ENCODE measurements around the gene TEX22.

The TEX22 gene

DNA sequence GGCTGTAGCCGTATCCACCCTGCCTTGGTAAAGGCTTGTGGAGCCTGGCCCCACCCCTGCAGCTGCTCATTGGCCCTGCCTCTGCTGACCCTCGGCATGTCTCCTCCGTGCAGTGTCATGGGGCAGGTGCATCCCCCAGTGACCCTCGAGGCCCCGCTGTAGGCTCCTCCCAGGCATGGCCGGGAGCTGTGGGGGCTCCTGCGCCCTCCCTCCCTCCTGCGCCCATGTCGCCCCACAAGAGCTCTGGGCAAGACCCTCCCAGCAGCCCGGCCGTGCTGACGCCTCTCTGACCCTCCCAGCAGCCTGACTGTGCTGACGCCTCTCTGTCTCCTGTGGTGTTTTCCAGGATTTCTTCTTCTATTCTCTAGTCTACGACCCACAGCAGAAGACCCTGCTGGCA lies 55.5 kb downstream of the TEX22 start:
- no peak overlapping the region for H3K4ac ChIP-seq (ENCODE audit: low read depth, low read length)
- peaks cover 15% of the 10 kb centered on the region for H3K36me3 ChIP-seq (ENCODE audit: control insufficient read depth, insufficient read depth, low read length)
- WGBS (ENCODE audit: extremely low coverage, insufficient coverage, low lambda C conversion rate): no CpG with 5 or more reads among the region's 14 CpGs
- no peak overlapping the region for H3K4me3 ChIP-seq (ENCODE audit: low read length)
- no peaks in the 10 kb centered on the region for H3K27me3 ChIP-seq (ENCODE audit: insufficient read depth, low read length, poor library complexity)
- H3K27ac ChIP-seq (ENCODE audit: low read depth, low read length): no peak overlapping the region
- no peaks in the 10 kb centered on the region for H3K4me1 ChIP-seq (ENCODE audit: control insufficient read depth, low read depth, low read length)
- H3K56ac ChIP-seq (ENCODE audit: low read length): no peak overlapping the region
- no peak overlapping the region for H4K5ac ChIP-seq (ENCODE audit: low read length)
- H2AK5ac ChIP-seq (ENCODE audit: low read length): no peak overlapping the region
- H2BK5ac ChIP-seq (ENCODE audit: low read length): no peak overlapping the region
- no peak for DNase-seq
- H3K23ac ChIP-seq (ENCODE audit: low read length): no peak overlapping the region
- H3K79me2 ChIP-seq (ENCODE audit: control insufficient read depth, insufficient read depth, low read length): no peaks in the 10 kb centered on the region
- H4K8ac ChIP-seq (ENCODE audit: low read depth, low read length): no peak overlapping the region
- H3K79me1 ChIP-seq (ENCODE audit: low read length): no peaks in the 10 kb centered on the region
- H2BK120ac ChIP-seq (ENCODE audit: low read depth, low read length): no peak overlapping the region
- H3K9ac ChIP-seq (ENCODE audit: low read length): no peak overlapping the region
- no peak overlapping the region for H3K18ac ChIP-seq (ENCODE audit: low read length)
- no peak overlapping the region for H2BK15ac ChIP-seq (replicated peaks; ENCODE audit: low read depth)
- H3K4me2 ChIP-seq (ENCODE audit: low read length): no peak overlapping the region

DNA sequence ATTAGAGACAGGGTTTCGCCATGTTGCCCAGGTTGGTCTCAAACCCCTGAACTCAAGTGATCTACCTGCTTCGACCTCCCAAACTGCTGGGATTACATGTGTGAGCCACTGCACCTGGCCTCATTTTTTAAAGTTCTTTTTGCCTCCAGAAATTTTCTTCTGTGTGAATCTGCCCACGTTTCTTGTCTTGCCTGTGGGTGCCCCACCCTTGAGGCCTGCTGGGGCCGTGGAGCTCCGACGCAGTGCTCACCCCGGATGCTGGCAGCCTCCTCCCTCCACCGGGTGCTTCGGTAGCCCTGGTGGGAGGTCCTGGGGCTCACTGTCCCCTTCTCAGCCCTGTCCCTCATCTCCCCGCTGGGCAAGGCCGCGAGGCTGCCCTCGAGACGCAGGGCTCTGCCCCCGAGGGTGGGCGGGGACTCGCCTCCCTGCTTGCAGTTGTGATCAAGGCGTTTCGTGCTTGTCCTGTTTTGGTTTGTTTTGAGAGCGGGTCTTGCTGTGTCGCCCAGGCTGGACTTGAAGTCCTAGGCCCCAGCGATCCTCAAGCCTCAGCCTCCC lies 56.8 kb downstream of the TEX22 start:
- no peak for DNase-seq
- H4K5ac ChIP-seq (ENCODE audit: low read length): no peak overlapping the region
- no peaks in the 10 kb centered on the region for H3K79me1 ChIP-seq (ENCODE audit: low read length)
- no peak overlapping the region for H3K4me3 ChIP-seq (ENCODE audit: low read length)
- no peak overlapping the region for H3K56ac ChIP-seq (ENCODE audit: low read length)
- H3K27me3 ChIP-seq (ENCODE audit: insufficient read depth, low read length, poor library complexity): no peaks in the 10 kb centered on the region
- H2BK120ac ChIP-seq (ENCODE audit: low read depth, low read length): no peak overlapping the region
- H2AK5ac ChIP-seq (ENCODE audit: low read length): no peak overlapping the region
- no peak overlapping the region for H2BK5ac ChIP-seq (ENCODE audit: low read length)
- H3K36me3 ChIP-seq (ENCODE audit: control insufficient read depth, insufficient read depth, low read length): peaks cover 15% of the 10 kb centered on the region
- H4K8ac ChIP-seq (ENCODE audit: low read depth, low read length): no peak overlapping the region
- no peak overlapping the region for H3K9ac ChIP-seq (ENCODE audit: low read length)
- no peaks in the 10 kb centered on the region for H3K79me2 ChIP-seq (ENCODE audit: control insufficient read depth, insufficient read depth, low read length)
- H3K27ac ChIP-seq (ENCODE audit: low read depth, low read length): no peak overlapping the region
- no peak overlapping the region for H3K4me2 ChIP-seq (ENCODE audit: low read length)
- no peaks in the 10 kb centered on the region for H3K4me1 ChIP-seq (ENCODE audit: control insufficient read depth, low read depth, low read length)
- no CpG with 5 or more reads among the region's 22 CpGs for WGBS (ENCODE audit: extremely low coverage, insufficient coverage, low lambda C conversion rate)
- no peak overlapping the region for H3K18ac ChIP-seq (ENCODE audit: low read length)
- no peak overlapping the region for H3K23ac ChIP-seq (ENCODE audit: low read length)
- no peak overlapping the region for H3K4ac ChIP-seq (ENCODE audit: low read depth, low read length)
- H2BK15ac ChIP-seq (replicated peaks; ENCODE audit: low read depth): no peak overlapping the region

DNA sequence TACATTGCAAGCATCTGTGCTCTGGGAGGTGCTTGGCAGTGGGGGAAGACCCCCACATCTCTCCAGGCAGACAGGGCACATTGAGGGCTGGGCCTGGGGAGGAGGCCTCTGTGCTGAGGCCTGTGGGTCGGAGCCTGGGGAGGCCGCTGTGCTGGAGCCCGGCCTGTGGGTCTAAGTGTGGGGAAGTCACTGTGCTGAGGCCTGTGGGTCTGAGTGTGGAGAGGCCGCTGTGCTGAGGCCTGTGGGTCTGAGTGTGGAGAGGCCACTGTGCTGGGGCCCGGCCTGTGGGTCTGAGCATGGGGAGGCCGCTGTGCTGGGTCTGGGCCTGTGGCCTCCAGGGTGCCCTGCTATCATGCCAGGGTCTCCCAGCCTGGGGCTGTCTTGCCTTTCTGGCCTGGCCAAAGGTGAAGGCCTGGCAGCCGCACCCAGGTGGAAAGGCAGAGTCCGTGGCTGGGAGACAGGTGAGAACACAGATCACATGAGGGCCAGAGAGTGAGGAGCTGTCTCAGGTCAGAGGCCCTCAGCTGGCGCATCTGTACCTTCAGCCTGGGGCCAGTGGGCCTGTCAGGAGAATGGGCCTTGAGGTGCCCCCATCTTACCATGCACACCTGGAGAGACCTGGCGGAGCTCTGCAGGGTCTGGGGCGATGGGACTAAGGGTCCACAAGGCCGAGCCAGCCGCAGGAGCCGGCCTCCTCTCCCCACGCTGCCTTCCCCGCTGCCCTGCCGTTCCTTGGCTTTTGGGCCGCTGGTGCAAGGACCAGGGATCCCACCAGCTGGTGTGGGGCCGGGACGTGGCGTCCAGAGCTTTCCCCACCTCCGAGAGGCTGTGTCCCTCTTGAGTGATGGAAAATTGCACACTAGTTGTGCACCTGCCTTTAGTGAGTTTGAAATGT lies 57.7 kb downstream of the TEX22 start:
- Histone ChIP-seq H3K23ac (ENCODE audit: low read length) (no peak overlapping the region), H2BK120ac (ENCODE audit: low read depth, low read length) (no peak overlapping the region), H2AK5ac (ENCODE audit: low read length) (no peak overlapping the region), H3K27me3 (ENCODE audit: insufficient read depth, low read length, poor library complexity) (no peaks in the 10 kb centered on the region), H2BK5ac (ENCODE audit: low read length) (no peak overlapping the region), H3K36me3 (ENCODE audit: control insufficient read depth, insufficient read depth, low read length) (peaks cover 17% of the 10 kb centered on the region), H3K4ac (ENCODE audit: low read depth, low read length) (no peak overlapping the region), H3K4me1 (ENCODE audit: control insufficient read depth, low read depth, low read length) (no peaks in the 10 kb centered on the region), H3K4me2 (ENCODE audit: low read length) (no peak overlapping the region), H3K18ac (ENCODE audit: low read length) (no peak overlapping the region), H3K27ac (ENCODE audit: low read depth, low read length) (no peak overlapping the region), H3K79me1 (ENCODE audit: low read length) (no peaks in the 10 kb centered on the region), H3K4me3 (ENCODE audit: low read length) (no peak overlapping the region), H3K79me2 (ENCODE audit: control insufficient read depth, insufficient read depth, low read length) (no peaks in the 10 kb centered on the region), H3K56ac (ENCODE audit: low read length) (no peak overlapping the region), H2BK15ac (replicated peaks; ENCODE audit: low read depth) (no peak overlapping the region), H3K9ac (ENCODE audit: low read length) (no peak overlapping the region), H4K5ac (ENCODE audit: low read length) (no peak overlapping the region), H4K8ac (ENCODE audit: low read depth, low read length) (no peak overlapping the region)
- WGBS (ENCODE audit: extremely low coverage, insufficient coverage, low lambda C conversion rate): no CpG with 5 or more reads among the region's 22 CpGs
- DNase-seq: no peak

DNA sequence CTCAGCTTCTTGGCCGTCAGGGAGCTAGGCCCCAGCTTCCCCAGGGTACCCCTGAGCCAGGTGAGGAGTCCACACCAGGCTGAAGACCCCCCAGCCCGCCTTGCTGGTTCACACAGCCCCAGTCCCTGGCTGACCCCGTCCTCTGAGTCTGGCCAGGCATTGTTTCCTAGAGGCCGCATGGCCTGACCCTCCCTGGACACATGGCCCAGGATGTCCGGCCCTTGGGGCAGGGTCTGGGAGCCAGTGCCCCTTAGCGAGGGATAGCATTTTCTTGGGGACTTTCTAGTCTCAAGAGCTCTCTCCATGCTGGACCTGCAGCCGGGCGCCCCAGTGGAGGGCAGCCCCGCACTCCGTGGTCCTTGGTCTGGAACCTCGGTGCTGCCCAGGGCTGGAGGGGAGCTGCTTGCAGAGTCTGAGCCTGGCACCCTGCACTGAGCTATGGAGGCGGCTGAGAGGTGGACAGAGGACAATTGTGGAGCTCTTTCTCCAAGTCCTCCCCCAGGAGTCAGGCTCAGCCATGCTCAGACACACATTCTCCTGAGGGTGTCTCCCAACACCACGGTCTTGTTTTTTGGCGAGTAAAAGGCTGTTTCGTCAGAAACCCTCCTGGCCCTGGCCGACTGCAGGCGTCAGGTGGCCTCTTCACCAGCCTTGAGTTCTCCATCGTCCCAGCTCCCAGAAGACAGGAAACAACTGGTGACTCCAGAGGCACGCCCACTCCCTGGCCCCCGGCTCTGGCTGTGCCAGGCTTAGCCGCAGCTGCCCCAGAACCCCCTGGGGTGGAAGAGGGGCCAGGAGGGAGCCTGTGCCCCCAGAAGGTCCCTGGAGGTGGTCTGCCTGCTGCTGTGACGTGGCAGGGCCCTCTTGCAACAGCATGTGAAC lies 58.6 kb downstream of the TEX22 start:
- H3K79me2 ChIP-seq (ENCODE audit: control insufficient read depth, insufficient read depth, low read length): no peaks in the 10 kb centered on the region
- H3K79me1 ChIP-seq (ENCODE audit: low read length): no peaks in the 10 kb centered on the region
- no CpG with 5 or more reads among the region's 22 CpGs for WGBS (ENCODE audit: extremely low coverage, insufficient coverage, low lambda C conversion rate)

DNA sequence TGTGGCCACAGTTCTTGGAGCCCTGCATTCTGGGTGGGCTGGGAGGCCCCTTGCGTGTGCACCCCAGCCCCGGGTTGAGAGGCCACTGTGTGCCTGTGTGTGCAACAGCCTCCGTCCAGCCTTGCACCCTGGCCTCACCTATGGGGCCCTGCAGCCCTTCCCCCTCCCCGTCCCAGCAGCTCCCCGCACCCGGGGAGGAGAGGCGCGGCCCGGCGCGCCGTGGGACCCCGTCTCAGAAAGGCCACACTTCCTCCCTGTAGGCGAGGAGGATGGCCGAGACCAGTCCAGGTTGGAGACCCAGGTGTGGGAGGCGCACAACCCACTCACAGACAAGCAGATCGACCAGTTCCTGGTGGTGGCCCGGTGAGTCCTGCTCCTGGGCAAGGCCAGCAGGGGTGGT lies 59.7 kb downstream of the TEX22 start:
- Histone ChIP-seq H3K4ac (ENCODE audit: low read depth, low read length) (no peak overlapping the region), H2BK15ac (replicated peaks; ENCODE audit: low read depth) (no peak overlapping the region), H3K4me3 (ENCODE audit: low read length) (no peak overlapping the region), H3K4me1 (ENCODE audit: control insufficient read depth, low read depth, low read length) (no peaks in the 10 kb centered on the region), H3K79me1 (ENCODE audit: low read length) (no peaks in the 10 kb centered on the region), H3K27ac (ENCODE audit: low read depth, low read length) (no peak overlapping the region), H3K9ac (ENCODE audit: low read length) (no peak overlapping the region), H2BK5ac (ENCODE audit: low read length) (no peak overlapping the region), H4K5ac (ENCODE audit: low read length) (no peak overlapping the region), H4K8ac (ENCODE audit: low read depth, low read length) (no peak overlapping the region), H3K18ac (ENCODE audit: low read length) (no peak overlapping the region), H3K23ac (ENCODE audit: low read length) (no peak overlapping the region), H2AK5ac (ENCODE audit: low read length) (no peak overlapping the region), H3K36me3 (ENCODE audit: control insufficient read depth, insufficient read depth, low read length) (peaks cover 17% of the 10 kb centered on the region), H3K79me2 (ENCODE audit: control insufficient read depth, insufficient read depth, low read length) (no peaks in the 10 kb centered on the region), H3K56ac (ENCODE audit: low read length) (no peak overlapping the region), H3K4me2 (ENCODE audit: low read length) (no peak overlapping the region), H3K27me3 (ENCODE audit: insufficient read depth, low read length, poor library complexity) (no peaks in the 10 kb centered on the region), H2BK120ac (ENCODE audit: low read depth, low read length) (no peak overlapping the region)
- no peak for DNase-seq
- no CpG with 5 or more reads among the region's 18 CpGs for WGBS (ENCODE audit: extremely low coverage, insufficient coverage, low lambda C conversion rate)

More for the DNA sequence above, 58.6 kb downstream of the TEX22 start:
- H3K9ac ChIP-seq (ENCODE audit: low read length): no peak overlapping the region
- no peak overlapping the region for H3K4me2 ChIP-seq (ENCODE audit: low read length)
- H2AK5ac ChIP-seq (ENCODE audit: low read length): no peak overlapping the region
- H4K5ac ChIP-seq (ENCODE audit: low read length): no peak overlapping the region
- H3K18ac ChIP-seq (ENCODE audit: low read length): no peak overlapping the region
- H3K36me3 ChIP-seq (ENCODE audit: control insufficient read depth, insufficient read depth, low read length): peaks cover 19% of the 10 kb centered on the region
- H3K27ac ChIP-seq (ENCODE audit: low read depth, low read length): no peak overlapping the region
- no peak overlapping the region for H2BK15ac ChIP-seq (replicated peaks; ENCODE audit: low read depth)
- H3K4me1 ChIP-seq (ENCODE audit: control insufficient read depth, low read depth, low read length): no peaks in the 10 kb centered on the region
- no peaks in the 10 kb centered on the region for H3K27me3 ChIP-seq (ENCODE audit: insufficient read depth, low read length, poor library complexity)
- DNase-seq: no peak
- no peak overlapping the region for H2BK5ac ChIP-seq (ENCODE audit: low read length)
- no peak overlapping the region for H3K23ac ChIP-seq (ENCODE audit: low read length)
- no peak overlapping the region for H3K56ac ChIP-seq (ENCODE audit: low read length)
- H3K4me3 ChIP-seq (ENCODE audit: low read length): no peak overlapping the region
- no peak overlapping the region for H3K4ac ChIP-seq (ENCODE audit: low read depth, low read length)
- no peak overlapping the region for H2BK120ac ChIP-seq (ENCODE audit: low read depth, low read length)
- H4K8ac ChIP-seq (ENCODE audit: low read depth, low read length): no peak overlapping the region
